K562 (cell line): Measurements from ENCODE around the gene RNF31. TPM values are rescaled to one million over a fixed set of nuclear protein-coding genes. Genes with fewer than 3 reads are reported as not detected.

Experiments used
- ATAC-seq: fragments of 200-7000 bp; cut with Tn5 transposase; 3 replicates; pipeline ENCODE4 v1.9.1; 2020; ENCODE audit warnings: moderate library complexity
- BruUV-seq: library from RNA; stranded (reverse); fragments of 400-500 nt; replicated peaks from 2 replicates; lab custom pipeline; 2021; lab: Mats Ljungman, UMichigan
- CTCF ChIA-PET: fragments of 300-600 bp; formaldehyde crosslinking; extraction: SDS; loops from one replicate; lab custom pipeline; 2021; ENCODE audit warnings: low intra/inter-chr PET ratio; lab: Yijun Ruan, JAX
- POLR2A ChIA-PET: fragments of 300-600, 350-650 bp; sonication (Branson Sonifier 250); formaldehyde crosslinking; extraction: SDS; loops from one replicate; lab custom pipeline; 2021; ENCODE audit warnings: antibody characterized with exemption, inconsistent platforms; lab: Yijun Ruan, JAX
- DNase-seq, 4 experiments: peaks; one replicate each; pipeline versions ENCODE4 v3.0.0 to v3.0.0-alpha.2; 2011 to 2018; ENCODE audit warnings: low spot score in 3 of 4, mixed read lengths in 3 of 4; ENCODE audit errors: extremely low read depth in 1 of 4
- FAIRE-seq: peaks from 2 replicates; lab custom pipeline; 2011; peaks lifted over from hg19 to GRCh38; lab: Jason Lieb, UNC
- H2AFZ ChIP-seq: 2 replicates; pipeline ENCODE4 v1.6.0; 2011; ENCODE audit warnings: low read depth, low read length, control low read depth, inconsistent platforms
- H3K27ac ChIP-seq: fragments of 200-600 bp; 3 replicates; pipeline ENCODE4 v1.8.0; 2011; ENCODE audit warnings: low read depth, mild to moderate bottlenecking, control low read depth, inconsistent platforms, low read length, moderate library complexity, mixed read lengths; ENCODE audit errors: extremely low read depth
- H3K27me3 ChIP-seq, 2 experiments: fragments of 300-600 bp in 1 of 2; 2 replicates in 1 of 2; 3 replicates in 1 of 2; pipeline versions ENCODE4 v1.6.0 to v1.8.0; 2011; ENCODE audit warnings: inconsistent platforms in 2 of 2, low read length in 2 of 2, mild to moderate bottlenecking in 1 of 2, mixed read lengths in 1 of 2, moderate library complexity in 1 of 2; ENCODE audit not compliant: control insufficient read depth in 2 of 2, insufficient read depth in 2 of 2
- H3K36me3 ChIP-seq: fragments of 300-600 bp; 3 replicates; pipeline ENCODE4 v1.8.0; 2011; ENCODE audit warnings: mild to moderate bottlenecking, low read length, inconsistent platforms; ENCODE audit not compliant: control insufficient read depth, insufficient read depth
- H3K4me1 ChIP-seq, 2 experiments: fragments of 200-600 bp in 1 of 2; replicated peaks in 1 of 2; 2 replicates in 1 of 2; 3 replicates in 1 of 2; pipeline versions ENCODE4 v1.5.1 to v1.8.0; 2011; ENCODE audit warnings: inconsistent platforms in 2 of 2, low read length in 2 of 2, mild to moderate bottlenecking in 1 of 2, mixed read lengths in 1 of 2, moderate library complexity in 1 of 2; ENCODE audit not compliant: control insufficient read depth in 2 of 2, insufficient read depth in 2 of 2
- H3K4me2 ChIP-seq: 2 replicates; pipeline ENCODE4 v1.6.1; 2011; ENCODE audit warnings: low read length, control low read depth, inconsistent platforms, mixed read lengths; ENCODE audit not compliant: insufficient read depth
- H3K4me3 ChIP-seq: fragments of 200-600 bp; sonication (generic), shearing (Covaris generic); 2 replicates; pipeline ENCODE4 v1.5.1; 2016; ENCODE audit warnings: control low read depth, inconsistent platforms
- H3K79me2 ChIP-seq: fragments of 200-600 bp; 3 replicates; pipeline ENCODE4 v1.8.0; 2011; ENCODE audit warnings: low read length, inconsistent platforms; ENCODE audit not compliant: control insufficient read depth, insufficient read depth
- H3K9ac ChIP-seq, 2 experiments: 2 replicates each; pipeline versions ENCODE4 v1.6.0 to v1.6.1; 2011; ENCODE audit warnings: low read depth in 2 of 2, low read length in 2 of 2, control low read depth in 1 of 2, inconsistent platforms in 1 of 2, mild to moderate bottlenecking in 1 of 2, mixed read lengths in 1 of 2; ENCODE audit not compliant: insufficient read depth in 1 of 2
- H3K9me1 ChIP-seq: one replicate; pipeline ENCODE4 v1.6.0; 2011; ENCODE audit warnings: inconsistent platforms, mild to moderate bottlenecking, low read length, moderate library complexity; ENCODE audit not compliant: control insufficient read depth, insufficient read depth
- H3K9me3 ChIP-seq: replicated peaks from 2 replicates; pipeline ENCODE4 v1.5.1; 2011; ENCODE audit warnings: low read depth, low read length, inconsistent platforms; ENCODE audit not compliant: control insufficient read depth, insufficient read depth
- H4K20me1 ChIP-seq: replicated peaks from 2 replicates; pipeline ENCODE4 v1.6.1; 2011; ENCODE audit warnings: low read length, inconsistent platforms, mixed read lengths; ENCODE audit not compliant: control insufficient read depth, insufficient read depth
- BRD9 ChIP-seq: fragments of 450-650 bp; IDR thresholded peaks from 2 replicates; pipeline ENCODE4 v1.6.1; 2018; ENCODE audit warnings: low read depth; ENCODE audit not compliant: partially characterized antibody
- CSDE1 ChIP-seq, 2 experiments: fragments of 450-650 bp; IDR thresholded peaks; 2 replicates each; pipeline ENCODE4 v1.6.1; 2016; ENCODE audit warnings: mild to moderate bottlenecking in 1 of 2
- HNRNPH1 ChIP-seq: fragments of 200-400 bp; formaldehyde crosslinking; optimal IDR thresholded peaks from 2 replicates; pipeline ENCODE3; 2017; ENCODE audit warnings: low read depth, mild to moderate bottlenecking, low read length, moderate library complexity
- HNRNPK ChIP-seq: fragments of 200-400 bp; formaldehyde crosslinking; IDR thresholded peaks from one replicate; pipeline ENCODE4 v1.6.1; 2018; ENCODE audit warnings: mild to moderate bottlenecking, low read depth, low read length; ENCODE audit not compliant: poor library complexity, severe bottlenecking
- LARP7 ChIP-seq: fragments of 450-650 bp; IDR thresholded peaks from 2 replicates; pipeline ENCODE4 v1.6.1; 2016
- MCM2 ChIP-seq: fragments of 450-650 bp; IDR thresholded peaks from 2 replicates; pipeline ENCODE4 v1.6.1; 2017; ENCODE audit warnings: low read depth, mild to moderate bottlenecking
- SMARCC2 ChIP-seq: fragments of 450-650 bp; IDR thresholded peaks from 2 replicates; pipeline ENCODE4 v1.6.1; 2017; ENCODE audit warnings: antibody characterized with exemption, moderate library complexity, mild to moderate bottlenecking, low read depth
- SNRNP70 ChIP-seq: fragments of 200-400 bp; formaldehyde crosslinking; optimal IDR thresholded peaks from 2 replicates; pipeline ENCODE3; 2017; ENCODE audit warnings: low read depth, low read length
- TGIF2 ChIP-seq: sonication (generic); formaldehyde crosslinking; IDR thresholded peaks from 2 replicates; pipeline ENCODE4 v1.8.1; 2022; ENCODE audit warnings: mild to moderate bottlenecking, missing genetic modification reagents, moderate library complexity
- ZZZ3 ChIP-seq: fragments of 450-650 bp; IDR thresholded peaks from 2 replicates; pipeline ENCODE4 v1.6.1; 2016; ENCODE audit warnings: antibody characterized with exemption, mild to moderate bottlenecking, moderate library complexity
- WGBS: fragments of 100-300 bp; shearing (Covaris generic); methylation state at CpG from one replicate; pipeline ENCODE4 v1.1.6; 2016; ENCODE audit warnings: low coverage, mixed read lengths; ENCODE audit not compliant: insufficient coverage; ENCODE audit errors: missing lambda C conversion rate; 5-methylcytosine and 5-hydroxymethylcytosine counted together
- in situ Hi-C: fragments of 300-500 bp; cut with MboI; formaldehyde crosslinking; loops from 4 replicates; pipeline ENCODE4 v1.15.0; 2018; ENCODE audit warnings: inconsistent platforms, mixed read lengths
- intact Hi-C: fragments of 100-400 bp; cut with micrococcal nuclease; formaldehyde crosslinking; loops from 2 replicates; pipeline ENCODE4 v1.14.2; 2022
- polyA plus RNA-seq, 8 experiments: library from polyadenylated mRNA; depleted of rRNA in 4 of 8; stranded (reverse) in 5 of 8; unstranded in 3 of 8; fragments of >200 nt; fragmentation: Nextera tagmentation in 2 of 8; fragmentation: Illumina TruSeq in 1 of 8; extraction: Ambion mirVana in 2 of 8; extraction: Trizol in 1 of 8; gene quantifications; 2 replicates each; pipeline versions ENCODE4 v1.2.1 to v1.2.3, GENCODE V29; 2011 to 2014; ENCODE audit warnings: inconsistent platforms in 1 of 8, missing spikeins in 1 of 8
- total RNA-seq, 7 experiments: library from RNA; depleted of rRNA in 6 of 7; stranded (reverse); fragments of >200 nt in 6 of 7; fragmentation: Illumina TruSeq in 2 of 7; extraction: Trizol in 2 of 7; gene quantifications; 2 replicates each; pipeline versions ENCODE4 v1.2.1 to v1.2.3, GENCODE V29; 2011 to 2021; ENCODE audit warnings: low replicate concordance in 1 of 7
- TF ChIP-seq, protein P1 (sequence below): sonication (generic); formaldehyde crosslinking; IDR thresholded peaks from 2 replicates; pipeline ENCODE4 v1.8.1; 2023; ENCODE audit warnings: mild to moderate bottlenecking, missing genetic modification reagents
- TF ChIP-seq, protein P2 (sequence below): fragments of 250-450 bp; sonication (Bioruptor Pico); IDR thresholded peaks from 2 replicates; pipeline ENCODE4 v1.8.0; 2022; ENCODE audit warnings: inconsistent platforms, mild to moderate bottlenecking, moderate library complexity, borderline replicate concordance
- TF ChIP-seq, protein P3 (sequence below): IDR thresholded peaks from 3 replicates; pipeline ENCODE4 v1.6.1; 2011; ENCODE audit warnings: borderline replicate concordance, mild to moderate bottlenecking, moderate library complexity; ENCODE audit not compliant: insufficient read length; ENCODE audit errors: extremely low read depth

RNF31 gene
- total and polyA plus RNA-seq, 9 of the 15 experiments (the other 6 are each of a cell fraction or from before 2014, with no cell fraction given) = 3.1 to 47.6 (median 19.1) TPM

DNA sequence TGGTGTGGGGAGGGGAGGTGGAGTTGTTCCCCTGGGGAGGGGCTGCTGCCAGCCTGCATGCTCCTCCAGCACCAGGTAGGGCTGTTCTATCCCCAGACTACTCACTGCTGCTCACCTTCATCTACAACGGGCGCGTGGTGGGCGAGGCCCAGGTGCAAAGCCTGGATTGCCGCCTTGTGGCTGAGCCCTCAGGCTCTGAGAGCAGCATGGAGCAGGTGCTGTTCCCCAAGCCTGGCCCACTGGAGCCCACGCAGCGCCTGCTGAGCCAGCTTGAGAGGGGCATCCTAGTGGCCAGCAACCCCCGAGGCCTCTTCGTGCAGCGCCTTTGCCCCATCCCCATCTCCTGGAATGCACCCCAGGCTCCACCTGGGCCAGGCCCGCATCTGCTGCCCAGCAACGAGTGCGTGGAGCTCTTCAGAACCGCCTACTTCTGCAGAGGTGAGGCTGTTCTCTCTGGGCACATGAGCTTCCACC is 17.3 kb downstream of the RNF31 start (continued):
- TF ChIP-seq, protein P1, sequence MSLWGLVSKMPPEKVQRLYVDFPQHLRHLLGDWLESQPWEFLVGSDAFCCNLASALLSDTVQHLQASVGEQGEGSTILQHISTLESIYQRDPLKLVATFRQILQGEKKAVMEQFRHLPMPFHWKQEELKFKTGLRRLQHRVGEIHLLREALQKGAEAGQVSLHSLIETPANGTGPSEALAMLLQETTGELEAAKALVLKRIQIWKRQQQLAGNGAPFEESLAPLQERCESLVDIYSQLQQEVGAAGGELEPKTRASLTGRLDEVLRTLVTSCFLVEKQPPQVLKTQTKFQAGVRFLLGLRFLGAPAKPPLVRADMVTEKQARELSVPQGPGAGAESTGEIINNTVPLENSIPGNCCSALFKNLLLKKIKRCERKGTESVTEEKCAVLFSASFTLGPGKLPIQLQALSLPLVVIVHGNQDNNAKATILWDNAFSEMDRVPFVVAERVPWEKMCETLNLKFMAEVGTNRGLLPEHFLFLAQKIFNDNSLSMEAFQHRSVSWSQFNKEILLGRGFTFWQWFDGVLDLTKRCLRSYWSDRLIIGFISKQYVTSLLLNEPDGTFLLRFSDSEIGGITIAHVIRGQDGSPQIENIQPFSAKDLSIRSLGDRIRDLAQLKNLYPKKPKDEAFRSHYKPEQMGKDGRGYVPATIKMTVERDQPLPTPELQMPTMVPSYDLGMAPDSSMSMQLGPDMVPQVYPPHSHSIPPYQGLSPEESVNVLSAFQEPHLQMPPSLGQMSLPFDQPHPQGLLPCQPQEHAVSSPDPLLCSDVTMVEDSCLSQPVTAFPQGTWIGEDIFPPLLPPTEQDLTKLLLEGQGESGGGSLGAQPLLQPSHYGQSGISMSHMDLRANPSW (CRISPR knock-in tag) = no peak
- TF ChIP-seq CSDE1 (IDR thresholded peaks at IDR 0.05) = no peak
- TF ChIP-seq BRD9 = no peak
- TF ChIP-seq MCM2 = no peak
- TF ChIP-seq TGIF2 (CRISPR knock-in tag) = no peak
- no peak for TF ChIP-seq SMARCC2
- TF ChIP-seq, protein P2, sequence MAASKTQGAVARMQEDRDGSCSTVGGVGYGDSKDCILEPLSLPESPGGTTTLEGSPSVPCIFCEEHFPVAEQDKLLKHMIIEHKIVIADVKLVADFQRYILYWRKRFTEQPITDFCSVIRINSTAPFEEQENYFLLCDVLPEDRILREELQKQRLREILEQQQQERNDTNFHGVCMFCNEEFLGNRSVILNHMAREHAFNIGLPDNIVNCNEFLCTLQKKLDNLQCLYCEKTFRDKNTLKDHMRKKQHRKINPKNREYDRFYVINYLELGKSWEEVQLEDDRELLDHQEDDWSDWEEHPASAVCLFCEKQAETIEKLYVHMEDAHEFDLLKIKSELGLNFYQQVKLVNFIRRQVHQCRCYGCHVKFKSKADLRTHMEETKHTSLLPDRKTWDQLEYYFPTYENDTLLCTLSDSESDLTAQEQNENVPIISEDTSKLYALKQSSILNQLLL (CRISPR knock-in tag) = no peak

DNA sequence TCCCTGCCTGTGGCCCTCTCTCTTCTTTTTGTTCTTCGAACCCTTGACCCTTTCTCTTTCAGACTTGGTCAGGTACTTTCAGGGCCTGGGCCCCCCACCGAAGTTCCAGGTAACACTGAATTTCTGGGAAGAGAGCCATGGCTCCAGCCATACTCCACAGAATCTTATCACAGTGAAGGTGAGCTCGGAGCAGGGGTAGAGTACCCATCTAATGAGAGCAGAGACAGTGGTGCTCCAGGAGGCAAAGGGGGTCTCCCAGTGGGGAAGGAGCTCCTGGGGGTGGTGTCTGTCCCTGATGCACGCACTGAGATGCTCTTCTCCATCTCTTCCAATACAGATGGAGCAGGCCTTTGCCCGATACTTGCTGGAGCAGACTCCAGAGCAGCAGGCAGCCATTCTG is 18.5 kb downstream of the RNF31 start:
- no peaks in the 10 kb centered on the region for H3K9me3 ChIP-seq
- no peak for DNase-seq
- 78% methylated on average over 5 of the region's 5 CpGs for WGBS
- no peak overlapping the region for H2AFZ ChIP-seq
- in situ Hi-C loops = no loop called here
- no peak overlapping the region for H3K27ac ChIP-seq
- intact Hi-C loops = no loop called here
- BruUV-seq = no TSS peak
- CTCF ChIA-PET = no interaction called here
- no peak overlapping the region; a peak in 1 of 4 replicates for H3K9ac ChIP-seq
- H3K79me2 ChIP-seq = peaks cover 10% of the 10 kb centered on the region; the same call in 2 of the 3 replicates
- H3K9me1 ChIP-seq = no peaks in the 10 kb centered on the region
- peaks cover 40% of the 10 kb centered on the region; the same call in 2 of the 3 replicates for H3K36me3 ChIP-seq
- H4K20me1 ChIP-seq = no peaks in the 10 kb centered on the region
- no peak for ATAC-seq
- POLR2A ChIA-PET = no interaction called here
- no peak overlapping the region for H3K4me3 ChIP-seq
- H3K4me2 ChIP-seq = no peak overlapping the region
- no peaks in the 10 kb centered on the region for H3K27me3 ChIP-seq
- no peak for FAIRE-seq
- peaks cover 5 to 13% of the 10 kb centered on the region in 2 experiments; a peak in 4 of 5 replicates for H3K4me1 ChIP-seq
- TF ChIP-seq ZZZ3 (no peak), LARP7 (no peak), SNRNP70 (no peak), HNRNPK (no peak), HNRNPH1 (no peak)
- TF ChIP-seq, protein P3, sequence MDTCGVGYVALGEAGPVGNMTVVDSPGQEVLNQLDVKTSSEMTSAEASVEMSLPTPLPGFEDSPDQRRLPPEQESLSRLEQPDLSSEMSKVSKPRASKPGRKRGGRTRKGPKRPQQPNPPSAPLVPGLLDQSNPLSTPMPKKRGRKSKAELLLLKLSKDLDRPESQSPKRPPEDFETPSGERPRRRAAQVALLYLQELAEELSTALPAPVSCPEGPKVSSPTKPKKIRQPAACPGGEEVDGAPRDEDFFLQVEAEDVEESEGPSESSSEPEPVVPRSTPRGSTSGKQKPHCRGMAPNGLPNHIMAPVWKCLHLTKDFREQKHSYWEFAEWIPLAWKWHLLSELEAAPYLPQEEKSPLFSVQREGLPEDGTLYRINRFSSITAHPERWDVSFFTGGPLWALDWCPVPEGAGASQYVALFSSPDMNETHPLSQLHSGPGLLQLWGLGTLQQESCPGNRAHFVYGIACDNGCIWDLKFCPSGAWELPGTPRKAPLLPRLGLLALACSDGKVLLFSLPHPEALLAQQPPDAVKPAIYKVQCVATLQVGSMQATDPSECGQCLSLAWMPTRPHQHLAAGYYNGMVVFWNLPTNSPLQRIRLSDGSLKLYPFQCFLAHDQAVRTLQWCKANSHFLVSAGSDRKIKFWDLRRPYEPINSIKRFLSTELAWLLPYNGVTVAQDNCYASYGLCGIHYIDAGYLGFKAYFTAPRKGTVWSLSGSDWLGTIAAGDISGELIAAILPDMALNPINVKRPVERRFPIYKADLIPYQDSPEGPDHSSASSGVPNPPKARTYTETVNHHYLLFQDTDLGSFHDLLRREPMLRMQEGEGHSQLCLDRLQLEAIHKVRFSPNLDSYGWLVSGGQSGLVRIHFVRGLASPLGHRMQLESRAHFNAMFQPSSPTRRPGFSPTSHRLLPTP = no peak
